H1 (cell line): ENCODE measurements around the gene LHFPL2. TPM values are rescaled to one million over a fixed set of nuclear protein-coding genes. Genes with fewer than 3 reads are reported as not detected.

Source experiments
- ATF3 ChIP-seq: IDR thresholded peaks from 2 replicates; pipeline ENCODE4 v1.6.1; 2011; ENCODE audit warnings: low read depth, mild to moderate bottlenecking, low read length; ENCODE audit not compliant: insufficient read depth
- CEBPB ChIP-seq: IDR thresholded peaks from 2 replicates; pipeline ENCODE4 v1.6.1; 2012; ENCODE audit warnings: low read depth, low read length
- E2F6 ChIP-seq: IDR thresholded peaks from 2 replicates; pipeline ENCODE4 v1.6.1; 2012; ENCODE audit warnings: inconsistent platforms
- JUND ChIP-seq: IDR thresholded peaks from 2 replicates; pipeline ENCODE4 v1.6.1; 2011; ENCODE audit warnings: mild to moderate bottlenecking, improper control_type of control experiment, low read length
- SRF ChIP-seq: IDR thresholded peaks from 2 replicates; pipeline ENCODE4 v1.6.1; 2011; ENCODE audit warnings: mild to moderate bottlenecking, low read depth, low read length, moderate library complexity
- polyA plus RNA-seq, 7 experiments: library from polyadenylated mRNA; depleted of rRNA in 3 of 7; stranded (reverse) in 5 of 7; unstranded in 2 of 7; fragments of >200 nt in 5 of 7; fragments of 200-250 nt in 2 of 7; gene quantifications; 1 replicate in 5 of 7; 2 replicates in 1 of 7; 4 replicates in 1 of 7; pipeline versions ENCODE4 v1.2.1 to v1.2.3, GENCODE V29; 2011 to 2013; ENCODE audit warnings: missing spikeins in 2 of 7, mixed read lengths in 2 of 7
- total RNA-seq: library from RNA; stranded (reverse); fragmentation: NEBNext Ultra II Directional; extraction: Animal tissue kit (Norgen Biotek cat#: 25700); gene quantifications from 2 replicates; pipeline ENCODE4 v1.2.1, GENCODE V29; 2021

LHFPL2 gene
- total and polyA plus RNA-seq, 2 of the 8 experiments (the other 6 are each of a cell fraction or from before 2014, with no cell fraction given) = 9.6 to 43.0 TPM

- TF ChIP-seq E2F6 (no peak), JUND (no peak), ATF3 (no peak), SRF (no peak), CEBPB (no peak)
- TF ChIP-seq, all 59 proteins: peak for 0
These were observed 40.7 kb downstream of the LHFPL2 start (continued) for GRCh38 chr5:78607864-78608263.
